ENCODE measurements around the gene TMED7.
A peak's percentile ranks its signal among the peaks of the same experiment; 100 is the strongest.
"Not testable (repeated sequence)": the region's sequence is repeated elsewhere in the genome, so short reads cannot be mapped to it uniquely, and the experiment has no call there.

The TMED7 gene

GRCh38 chr5:115625579-115626444 lies at the start of gene TMED7:
Gene TMED7 (minus strand): TSS chr5:115626036. CDS start chr5:115625792, 244 bp downstream.
- Histone ChIP-seq H3K9me2 (ENCODE audit: low read depth, low read length) (no peaks in the 10 kb centered on the region), H3K9ac (ENCODE audit: low read length) (peak within 1 kb of the TSS; percentile 95), H3K79me2 (ENCODE audit: insufficient read depth, low read length) (peaks cover 47% of the 10 kb centered on the region), H4K20me1 (ENCODE audit: insufficient read depth, low read length) (no peaks in the 10 kb centered on the region), H3K4me2 (ENCODE audit: low read length) (peak within 1 kb of the TSS; percentile 99), H3K4me1 (ENCODE audit: insufficient read depth, low read length, severe bottlenecking) (peaks cover 44% of the 10 kb centered on the region), H3F3A (ENCODE audit: insufficient read depth, low read length) (no peaks in the 10 kb centered on the region), H2AFZ (ENCODE audit: low read length) (peak within 1 kb of the TSS; percentile 73), H3K9me3 (ENCODE audit: low read length) (no peaks in the 10 kb centered on the region), H3K27me3 (ENCODE audit: insufficient read depth, low read length) (no peaks in the 10 kb centered on the region), H3K4me3 (ENCODE audit: low read depth, low read length, poor library complexity, severe bottlenecking) (peak within 1 kb of the TSS; percentile 97), H3K36me3 (ENCODE audit: insufficient read depth, low read length) (peaks cover 18% of the 10 kb centered on the region; the same call in 1 of the 2 replicates), H3K27ac (ENCODE audit: low read depth, low read length, poor library complexity, severe bottlenecking) (peak within 1 kb of the TSS; percentile 80)
- TF ChIP-seq EZH2 (IDR thresholded peaks at IDR 0.05; ENCODE audit: borderline replicate concordance, low read length) (no peak), CTCF (IDR thresholded peaks at IDR 0.05; ENCODE audit: low read length) (no peak; the same call in 1 of the 2 replicates)

GRCh38 chr5:115674782-115675181 lies 48.9 kb upstream of the TMED7 start:
- not testable (repeated sequence) for H2AFZ ChIP-seq (ENCODE audit: low read length); H3F3A ChIP-seq (ENCODE audit: insufficient read depth, low read length); H4K20me1 ChIP-seq (ENCODE audit: insufficient read depth, low read length); H3K9me3 ChIP-seq (ENCODE audit: low read length); H3K4me3 ChIP-seq (ENCODE audit: low read depth, low read length, poor library complexity, severe bottlenecking); H3K36me3 ChIP-seq (ENCODE audit: insufficient read depth, low read length); H3K27ac ChIP-seq (ENCODE audit: low read depth, low read length, poor library complexity, severe bottlenecking); H3K4me1 ChIP-seq (ENCODE audit: insufficient read depth, low read length, severe bottlenecking); H3K79me2 ChIP-seq (ENCODE audit: insufficient read depth, low read length); H3K4me2 ChIP-seq (ENCODE audit: low read length); H3K9ac ChIP-seq (ENCODE audit: low read length); H3K9me2 ChIP-seq (ENCODE audit: low read depth, low read length); H3K27me3 ChIP-seq (ENCODE audit: insufficient read depth, low read length)

GRCh38 chr5:115673596-115673995 lies 47.8 kb upstream of the TMED7 start:
- no peaks in the 10 kb centered on the region for H3K9me3 ChIP-seq (ENCODE audit: low read length)
- no peak overlapping the region for H3K9ac ChIP-seq (ENCODE audit: low read length)
- no peaks in the 10 kb centered on the region for H3K9me2 ChIP-seq (ENCODE audit: low read depth, low read length)
- H3K36me3 ChIP-seq (ENCODE audit: insufficient read depth, low read length), result no peaks in the 10 kb centered on the region
- H3K79me2 ChIP-seq (ENCODE audit: insufficient read depth, low read length), result no peaks in the 10 kb centered on the region
- H3K27me3 ChIP-seq (ENCODE audit: insufficient read depth, low read length), result no peaks in the 10 kb centered on the region
- H4K20me1 ChIP-seq (ENCODE audit: insufficient read depth, low read length), result no peaks in the 10 kb centered on the region
- no peaks in the 10 kb centered on the region for H3F3A ChIP-seq (ENCODE audit: insufficient read depth, low read length)
- no peak overlapping the region for H3K4me3 ChIP-seq (ENCODE audit: low read depth, low read length, poor library complexity, severe bottlenecking)
- no peak overlapping the region for H3K27ac ChIP-seq (ENCODE audit: low read depth, low read length, poor library complexity, severe bottlenecking)
- no peak overlapping the region for H3K4me2 ChIP-seq (ENCODE audit: low read length)
- no peak overlapping the region for H2AFZ ChIP-seq (ENCODE audit: low read length)
- no peaks in the 10 kb centered on the region for H3K4me1 ChIP-seq (ENCODE audit: insufficient read depth, low read length, severe bottlenecking)
- TF ChIP-seq CTCF (IDR thresholded peaks at IDR 0.05; ENCODE audit: low read length) (no peak), EZH2 (IDR thresholded peaks at IDR 0.05; ENCODE audit: borderline replicate concordance, low read length) (no peak)

GRCh38 chr5:115671939-115672338 lies 46.1 kb upstream of the TMED7 start:
- H3K9me3 ChIP-seq (ENCODE audit: low read length), result no peaks in the 10 kb centered on the region
- no peaks in the 10 kb centered on the region for H3F3A ChIP-seq (ENCODE audit: insufficient read depth, low read length)
- H3K9me2 ChIP-seq (ENCODE audit: low read depth, low read length), result no peaks in the 10 kb centered on the region
- H3K27me3 ChIP-seq (ENCODE audit: insufficient read depth, low read length), result no peaks in the 10 kb centered on the region
- no peak overlapping the region for H3K9ac ChIP-seq (ENCODE audit: low read length)
- H3K36me3 ChIP-seq (ENCODE audit: insufficient read depth, low read length), result no peaks in the 10 kb centered on the region
- H4K20me1 ChIP-seq (ENCODE audit: insufficient read depth, low read length), result no peaks in the 10 kb centered on the region
- H2AFZ ChIP-seq (ENCODE audit: low read length), result no peak overlapping the region
- H3K4me1 ChIP-seq (ENCODE audit: insufficient read depth, low read length, severe bottlenecking), result no peaks in the 10 kb centered on the region
- no peak overlapping the region for H3K4me3 ChIP-seq (ENCODE audit: low read depth, low read length, poor library complexity, severe bottlenecking)
- H3K79me2 ChIP-seq (ENCODE audit: insufficient read depth, low read length), result no peaks in the 10 kb centered on the region
- no peak for TF ChIP-seq EZH2 (IDR thresholded peaks at IDR 0.05; ENCODE audit: borderline replicate concordance, low read length)
- H3K27ac ChIP-seq (ENCODE audit: low read depth, low read length, poor library complexity, severe bottlenecking), result no peak overlapping the region
- no peak overlapping the region for H3K4me2 ChIP-seq (ENCODE audit: low read length)
